ENCODE data around the gene NDUFV1.

Gene NDUFV1

DNA sequence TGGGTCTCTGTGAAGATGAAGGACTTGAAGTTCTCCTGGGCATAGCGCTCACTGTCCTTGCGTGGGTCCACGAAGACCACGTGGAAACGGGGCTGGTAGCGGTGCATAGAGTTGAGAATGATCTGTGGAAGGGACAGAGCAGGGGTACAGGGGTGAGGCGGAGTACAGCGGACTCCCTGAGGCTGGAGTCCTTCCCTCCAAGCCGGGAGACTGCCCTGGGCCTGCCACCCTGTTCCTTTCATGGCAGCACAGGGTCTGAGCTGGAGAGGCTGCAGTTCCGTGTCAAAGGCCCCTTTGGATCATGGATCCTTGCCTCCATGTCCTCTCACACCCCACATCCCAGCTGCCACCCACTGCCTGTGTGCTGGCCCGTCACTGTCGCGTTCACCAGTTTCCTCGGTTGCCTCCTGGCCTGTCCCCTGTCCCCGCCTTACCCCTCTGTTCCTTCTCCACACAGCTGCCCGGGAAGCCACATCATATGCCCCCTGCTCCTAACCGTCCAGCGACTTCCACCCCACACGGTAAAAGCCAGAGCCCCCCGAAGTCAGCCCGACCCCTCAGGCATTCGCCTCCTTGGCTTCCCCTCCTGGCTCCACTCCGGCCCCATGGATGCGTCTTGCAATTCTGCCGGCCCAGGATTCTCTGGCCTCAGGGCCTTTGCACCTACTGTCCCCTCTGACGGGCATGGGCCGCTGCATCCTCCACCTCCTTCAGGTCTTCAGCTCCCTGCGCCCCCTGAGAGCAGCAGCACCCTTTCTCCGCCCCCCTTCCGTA lies 26.4 kb downstream of the NDUFV1 start:
- TF ChIP-seq TCF4 (CRISPR knock-in tag; IDR thresholded peaks at IDR 0.05; ENCODE audit: borderline replicate concordance) = no peak
- TF ChIP-seq CSDC2 (CRISPR knock-in tag; IDR thresholded peaks at IDR 0.05) = no peak
- no peak for TF ChIP-seq RARB (CRISPR knock-in tag; IDR thresholded peaks at IDR 0.05)
- TF ChIP-seq, protein P1, sequence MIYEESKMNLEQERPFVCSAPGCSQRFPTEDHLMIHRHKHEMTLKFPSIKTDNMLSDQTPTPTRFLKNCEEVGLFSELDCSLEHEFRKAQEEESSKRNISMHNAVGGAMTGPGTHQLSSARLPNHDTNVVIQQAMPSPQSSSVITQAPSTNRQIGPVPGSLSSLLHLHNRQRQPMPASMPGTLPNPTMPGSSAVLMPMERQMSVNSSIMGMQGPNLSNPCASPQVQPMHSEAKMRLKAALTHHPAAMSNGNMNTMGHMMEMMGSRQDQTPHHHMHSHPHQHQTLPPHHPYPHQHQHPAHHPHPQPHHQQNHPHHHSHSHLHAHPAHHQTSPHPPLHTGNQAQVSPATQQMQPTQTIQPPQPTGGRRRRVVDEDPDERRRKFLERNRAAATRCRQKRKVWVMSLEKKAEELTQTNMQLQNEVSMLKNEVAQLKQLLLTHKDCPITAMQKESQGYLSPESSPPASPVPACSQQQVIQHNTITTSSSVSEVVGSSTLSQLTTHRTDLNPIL (CRISPR knock-in tag; IDR thresholded peaks at IDR 0.05; ENCODE audit: low read depth) = no peak
- no peak for TF ChIP-seq PPARA (CRISPR knock-in tag; IDR thresholded peaks at IDR 0.05; ENCODE audit: borderline replicate concordance)
- TF ChIP-seq TOX (CRISPR knock-in tag; IDR thresholded peaks at IDR 0.05; ENCODE audit: borderline replicate concordance) = no peak
- TF ChIP-seq, protein P2, sequence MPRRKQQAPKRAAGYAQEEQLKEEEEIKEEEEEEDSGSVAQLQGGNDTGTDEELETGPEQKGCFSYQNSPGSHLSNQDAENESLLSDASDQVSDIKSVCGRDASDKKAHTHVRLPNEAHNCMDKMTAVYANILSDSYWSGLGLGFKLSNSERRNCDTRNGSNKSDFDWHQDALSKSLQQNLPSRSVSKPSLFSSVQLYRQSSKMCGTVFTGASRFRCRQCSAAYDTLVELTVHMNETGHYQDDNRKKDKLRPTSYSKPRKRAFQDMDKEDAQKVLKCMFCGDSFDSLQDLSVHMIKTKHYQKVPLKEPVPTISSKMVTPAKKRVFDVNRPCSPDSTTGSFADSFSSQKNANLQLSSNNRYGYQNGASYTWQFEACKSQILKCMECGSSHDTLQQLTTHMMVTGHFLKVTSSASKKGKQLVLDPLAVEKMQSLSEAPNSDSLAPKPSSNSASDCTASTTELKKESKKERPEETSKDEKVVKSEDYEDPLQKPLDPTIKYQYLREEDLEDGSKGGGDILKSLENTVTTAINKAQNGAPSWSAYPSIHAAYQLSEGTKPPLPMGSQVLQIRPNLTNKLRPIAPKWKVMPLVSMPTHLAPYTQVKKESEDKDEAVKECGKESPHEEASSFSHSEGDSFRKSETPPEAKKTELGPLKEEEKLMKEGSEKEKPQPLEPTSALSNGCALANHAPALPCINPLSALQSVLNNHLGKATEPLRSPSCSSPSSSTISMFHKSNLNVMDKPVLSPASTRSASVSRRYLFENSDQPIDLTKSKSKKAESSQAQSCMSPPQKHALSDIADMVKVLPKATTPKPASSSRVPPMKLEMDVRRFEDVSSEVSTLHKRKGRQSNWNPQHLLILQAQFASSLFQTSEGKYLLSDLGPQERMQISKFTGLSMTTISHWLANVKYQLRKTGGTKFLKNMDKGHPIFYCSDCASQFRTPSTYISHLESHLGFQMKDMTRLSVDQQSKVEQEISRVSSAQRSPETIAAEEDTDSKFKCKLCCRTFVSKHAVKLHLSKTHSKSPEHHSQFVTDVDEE (CRISPR knock-in tag; IDR thresholded peaks at IDR 0.05) = no peak
- TF ChIP-seq OSR1 (CRISPR knock-in tag; IDR thresholded peaks at IDR 0.05) = no peak
- TF ChIP-seq, protein P3, sequence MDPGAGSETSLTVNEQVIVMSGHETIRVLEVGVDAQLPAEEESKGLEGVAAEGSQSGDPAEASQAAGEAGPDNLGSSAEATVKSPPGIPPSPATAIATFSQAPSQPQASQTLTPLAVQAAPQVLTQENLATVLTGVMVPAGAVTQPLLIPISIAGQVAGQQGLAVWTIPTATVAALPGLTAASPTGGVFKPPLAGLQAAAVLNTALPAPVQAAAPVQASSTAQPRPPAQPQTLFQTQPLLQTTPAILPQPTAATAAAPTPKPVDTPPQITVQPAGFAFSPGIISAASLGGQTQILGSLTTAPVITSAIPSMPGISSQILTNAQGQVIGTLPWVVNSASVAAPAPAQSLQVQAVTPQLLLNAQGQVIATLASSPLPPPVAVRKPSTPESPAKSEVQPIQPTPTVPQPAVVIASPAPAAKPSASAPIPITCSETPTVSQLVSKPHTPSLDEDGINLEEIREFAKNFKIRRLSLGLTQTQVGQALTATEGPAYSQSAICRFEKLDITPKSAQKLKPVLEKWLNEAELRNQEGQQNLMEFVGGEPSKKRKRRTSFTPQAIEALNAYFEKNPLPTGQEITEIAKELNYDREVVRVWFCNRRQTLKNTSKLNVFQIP (CRISPR knock-in tag; IDR thresholded peaks at IDR 0.05; ENCODE audit: borderline replicate concordance, low read depth) = no peak
- no peak for ATAC-seq

DNA sequence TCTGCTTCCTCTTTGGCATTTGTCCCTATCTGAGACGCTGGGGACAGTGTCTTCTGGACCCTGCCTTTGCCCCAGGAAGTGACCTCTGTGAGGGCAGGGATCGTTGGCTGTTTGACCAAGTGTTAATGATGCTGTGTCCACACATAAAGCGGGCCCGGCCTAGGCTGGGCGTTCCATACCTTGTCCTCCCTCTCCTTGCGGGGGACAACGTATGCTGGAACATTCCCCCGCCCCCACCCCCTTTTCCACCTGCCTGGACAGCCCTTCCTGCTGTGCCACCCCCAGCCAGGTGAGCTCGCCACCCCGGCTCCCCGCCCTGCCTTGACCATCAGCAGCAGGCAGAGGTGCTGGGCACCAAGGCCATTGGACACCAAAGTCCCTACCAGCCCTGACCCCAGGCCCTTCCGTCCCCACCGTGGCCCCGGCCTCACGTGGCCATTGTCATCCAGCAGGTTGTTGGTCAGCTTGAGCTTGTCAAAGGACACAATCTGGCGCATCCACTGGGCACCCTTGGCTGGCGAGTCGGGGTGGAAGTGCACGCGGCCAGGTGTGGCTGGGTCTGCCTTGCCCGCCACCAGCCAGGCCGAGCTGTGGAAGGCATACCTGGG lies 27.1 kb downstream of the NDUFV1 start:
- TF ChIP-seq, protein P2 (CRISPR knock-in tag; IDR thresholded peaks at IDR 0.05) = no peak
- TF ChIP-seq TOX (CRISPR knock-in tag; IDR thresholded peaks at IDR 0.05; ENCODE audit: borderline replicate concordance) (no peak), BACH2 (CRISPR knock-in tag; IDR thresholded peaks at IDR 0.05; ENCODE audit: borderline replicate concordance) (no peak), ZFP3 (CRISPR knock-in tag; IDR thresholded peaks at IDR 0.05) (no peak), GLIS3 (CRISPR knock-in tag; IDR thresholded peaks at IDR 0.05) (no peak), RARB (CRISPR knock-in tag; IDR thresholded peaks at IDR 0.05) (no peak), ZFP30 (CRISPR knock-in tag; IDR thresholded peaks at IDR 0.05) (no peak), ZNF8 (CRISPR knock-in tag; IDR thresholded peaks at IDR 0.05) (no peak), SNAI2 (CRISPR knock-in tag; IDR thresholded peaks at IDR 0.05) (no peak), ARNTL (CRISPR knock-in tag; IDR thresholded peaks at IDR 0.05; ENCODE audit: borderline replicate concordance, low read depth) (no peak), ESRRG (CRISPR knock-in tag; IDR thresholded peaks at IDR 0.05) (no peak), ISL1 (CRISPR knock-in tag; IDR thresholded peaks at IDR 0.05) (no peak), OSR1 (CRISPR knock-in tag; IDR thresholded peaks at IDR 0.05) (no peak), PPARA (CRISPR knock-in tag; IDR thresholded peaks at IDR 0.05; ENCODE audit: borderline replicate concordance) (no peak), CSDC2 (CRISPR knock-in tag; IDR thresholded peaks at IDR 0.05) (no peak), ZNF565 (CRISPR knock-in tag; conservative IDR thresholded peaks at IDR 0.05; ENCODE audit: low read depth) (no peak)
- TF ChIP-seq, protein P1 (CRISPR knock-in tag; IDR thresholded peaks at IDR 0.05; ENCODE audit: low read depth) = no peak
- TF ChIP-seq, protein P4, sequence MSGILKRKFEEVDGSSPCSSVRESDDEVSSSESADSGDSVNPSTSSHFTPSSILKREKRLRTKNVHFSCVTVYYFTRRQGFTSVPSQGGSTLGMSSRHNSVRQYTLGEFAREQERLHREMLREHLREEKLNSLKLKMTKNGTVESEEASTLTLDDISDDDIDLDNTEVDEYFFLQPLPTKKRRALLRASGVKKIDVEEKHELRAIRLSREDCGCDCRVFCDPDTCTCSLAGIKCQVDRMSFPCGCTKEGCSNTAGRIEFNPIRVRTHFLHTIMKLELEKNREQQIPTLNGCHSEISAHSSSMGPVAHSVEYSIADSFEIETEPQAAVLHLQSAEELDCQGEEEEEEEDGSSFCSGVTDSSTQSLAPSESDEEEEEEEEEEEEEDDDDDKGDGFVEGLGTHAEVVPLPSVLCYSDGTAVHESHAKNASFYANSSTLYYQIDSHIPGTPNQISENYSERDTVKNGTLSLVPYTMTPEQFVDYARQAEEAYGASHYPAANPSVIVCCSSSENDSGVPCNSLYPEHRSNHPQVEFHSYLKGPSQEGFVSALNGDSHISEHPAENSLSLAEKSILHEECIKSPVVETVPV (CRISPR knock-in tag; IDR thresholded peaks at IDR 0.05) = no peak
- TF ChIP-seq, protein P3 (CRISPR knock-in tag; IDR thresholded peaks at IDR 0.05; ENCODE audit: borderline replicate concordance, low read depth) = no peak
- TF ChIP-seq, protein P5, sequence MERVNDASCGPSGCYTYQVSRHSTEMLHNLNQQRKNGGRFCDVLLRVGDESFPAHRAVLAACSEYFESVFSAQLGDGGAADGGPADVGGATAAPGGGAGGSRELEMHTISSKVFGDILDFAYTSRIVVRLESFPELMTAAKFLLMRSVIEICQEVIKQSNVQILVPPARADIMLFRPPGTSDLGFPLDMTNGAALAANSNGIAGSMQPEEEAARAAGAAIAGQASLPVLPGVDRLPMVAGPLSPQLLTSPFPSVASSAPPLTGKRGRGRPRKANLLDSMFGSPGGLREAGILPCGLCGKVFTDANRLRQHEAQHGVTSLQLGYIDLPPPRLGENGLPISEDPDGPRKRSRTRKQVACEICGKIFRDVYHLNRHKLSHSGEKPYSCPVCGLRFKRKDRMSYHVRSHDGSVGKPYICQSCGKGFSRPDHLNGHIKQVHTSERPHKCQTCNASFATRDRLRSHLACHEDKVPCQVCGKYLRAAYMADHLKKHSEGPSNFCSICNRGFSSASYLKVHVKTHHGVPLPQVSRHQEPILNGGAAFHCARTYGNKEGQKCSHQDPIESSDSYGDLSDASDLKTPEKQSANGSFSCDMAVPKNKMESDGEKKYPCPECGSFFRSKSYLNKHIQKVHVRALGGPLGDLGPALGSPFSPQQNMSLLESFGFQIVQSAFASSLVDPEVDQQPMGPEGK (CRISPR knock-in tag; IDR thresholded peaks at IDR 0.05; ENCODE audit: borderline replicate concordance) = no peak
- ATAC-seq = no peak
